Central memory CD4-positive, alpha-beta T cell (primary cell): ENCODE measurements around the gene GJB4.
A peak's percentile ranks its signal among the peaks of the same experiment; 100 is the strongest.

Experiments used
- DNase-seq: peaks from one replicate; pipeline ENCODE4 v3.0.0; 2022

GJB4 gene

DNA sequence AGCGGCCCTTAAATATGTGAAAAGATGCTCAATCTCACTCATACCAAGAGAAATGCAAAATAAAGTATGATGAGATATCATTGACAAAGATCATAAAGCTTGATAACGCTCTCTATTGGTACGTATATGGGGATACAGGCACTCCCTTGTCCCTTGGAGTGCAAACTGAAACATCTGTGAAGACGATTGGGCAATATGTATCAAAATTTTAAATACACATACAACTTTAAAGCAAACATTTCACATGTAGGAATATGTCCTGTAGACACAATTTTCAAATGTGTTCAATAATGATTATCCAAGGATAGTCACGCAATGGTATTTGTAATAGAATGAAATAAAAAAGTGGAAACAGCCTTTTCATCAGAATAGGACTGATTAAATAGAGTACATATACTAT, 19.5 kb downstream of the GJB4 start:
- DNase-seq, result no peak

DNA sequence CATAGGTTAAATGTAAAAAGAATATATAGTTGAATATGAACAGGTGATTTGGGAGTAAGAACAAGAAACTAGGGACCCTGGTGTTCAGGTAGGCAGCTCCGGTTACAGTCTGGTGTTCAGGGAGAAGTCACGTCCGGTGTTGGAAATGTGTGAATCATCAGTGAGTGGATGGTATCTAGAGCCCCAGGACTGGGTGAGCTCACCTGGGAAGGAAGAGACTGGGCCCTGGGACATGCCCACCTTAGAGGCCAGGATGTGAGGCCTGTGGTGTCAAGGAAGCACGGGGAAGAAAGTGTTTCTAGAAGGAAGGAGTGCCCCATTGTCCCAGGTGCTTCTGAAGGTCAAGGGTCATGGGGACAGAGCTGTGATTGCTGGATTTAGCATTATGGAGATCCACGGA, 20.0 kb downstream of the GJB4 start:
- no peak for DNase-seq

DNA sequence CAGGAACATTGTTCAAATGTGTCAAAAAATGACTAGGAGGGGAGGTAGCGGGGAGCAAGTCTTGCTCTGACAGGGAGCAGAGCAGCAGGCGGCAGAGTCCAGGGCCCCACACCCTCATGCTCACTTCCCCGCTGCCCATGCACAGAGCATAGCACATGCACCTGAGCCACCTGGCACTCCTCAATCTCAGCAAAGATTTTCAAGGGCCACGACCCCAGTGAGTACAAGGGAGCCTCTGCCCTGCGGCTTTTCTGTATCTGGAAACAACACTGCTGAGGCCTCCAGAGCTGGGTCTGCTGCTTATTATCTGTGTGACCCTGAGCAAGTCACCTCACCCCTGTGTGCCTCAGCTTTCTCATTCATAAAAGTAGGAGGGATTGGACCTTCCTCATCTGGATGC, 20.4 kb downstream of the GJB4 start:
- no peak for DNase-seq

DNA sequence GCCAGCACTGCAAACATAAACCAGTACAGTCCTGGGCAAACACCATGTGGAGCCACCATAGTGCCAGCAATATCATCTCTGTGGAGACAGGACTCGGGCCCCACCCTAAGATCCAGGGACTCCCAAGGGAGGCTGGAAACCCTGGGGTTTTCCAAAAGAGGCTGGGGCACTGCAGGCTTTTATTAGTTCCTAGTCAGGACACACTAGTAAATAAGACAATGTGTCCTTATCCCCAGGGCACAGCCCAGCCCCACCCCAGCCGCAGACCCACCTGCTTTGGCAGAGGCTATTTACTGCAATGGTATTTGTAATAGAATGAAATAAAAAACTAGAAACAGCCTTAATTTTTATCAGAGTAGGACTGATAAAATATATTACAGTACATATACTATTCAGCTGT, 21.0 kb downstream of the GJB4 start:
- DNase-seq, result no peak

DNA sequence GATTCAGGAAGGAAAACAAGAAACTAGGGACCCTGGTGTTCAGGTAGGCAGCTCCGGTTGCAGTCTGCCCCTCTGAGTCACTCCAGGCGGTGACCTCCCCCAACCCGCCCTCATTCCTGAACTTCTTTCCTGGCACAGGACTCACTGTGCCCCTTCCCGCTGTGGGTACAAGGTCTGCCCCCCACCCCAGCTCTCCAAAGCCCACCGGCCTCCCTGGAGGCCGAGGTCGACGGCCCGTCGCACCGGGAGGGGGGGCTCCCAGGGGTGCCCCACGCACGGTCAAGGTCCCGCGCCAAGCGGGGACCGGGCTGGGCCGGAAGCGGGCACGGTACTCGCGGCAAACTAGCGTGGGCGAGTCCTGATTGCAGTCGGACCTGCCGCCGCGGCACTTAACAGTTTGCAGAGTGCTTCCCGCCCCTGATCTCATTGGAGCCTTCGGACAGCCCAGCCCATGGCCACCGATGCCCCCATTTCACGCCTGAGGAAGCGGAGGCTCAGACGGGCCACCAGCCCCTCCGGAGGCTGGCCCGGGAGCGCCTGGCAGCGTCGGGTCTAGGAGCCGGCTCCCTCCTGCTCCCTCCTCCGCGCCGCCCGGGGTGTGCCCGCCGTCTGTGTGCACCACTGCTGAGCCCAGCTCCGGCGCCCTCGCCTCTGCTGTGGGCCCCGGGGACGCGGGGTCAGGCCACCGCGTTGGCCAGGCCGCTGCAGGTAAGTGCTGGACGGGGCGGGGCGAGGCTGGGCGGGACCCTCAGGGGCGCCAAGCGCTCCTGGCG, 21.7 kb downstream of the GJB4 start, which contains the start of gene GJB3:
GJB3 (plus strand) TSS at position 144 of the 773 bp plus-strand sequence. CDS start 3,549 bp downstream, outside the sequence.
- no peak for DNase-seq

DNA sequence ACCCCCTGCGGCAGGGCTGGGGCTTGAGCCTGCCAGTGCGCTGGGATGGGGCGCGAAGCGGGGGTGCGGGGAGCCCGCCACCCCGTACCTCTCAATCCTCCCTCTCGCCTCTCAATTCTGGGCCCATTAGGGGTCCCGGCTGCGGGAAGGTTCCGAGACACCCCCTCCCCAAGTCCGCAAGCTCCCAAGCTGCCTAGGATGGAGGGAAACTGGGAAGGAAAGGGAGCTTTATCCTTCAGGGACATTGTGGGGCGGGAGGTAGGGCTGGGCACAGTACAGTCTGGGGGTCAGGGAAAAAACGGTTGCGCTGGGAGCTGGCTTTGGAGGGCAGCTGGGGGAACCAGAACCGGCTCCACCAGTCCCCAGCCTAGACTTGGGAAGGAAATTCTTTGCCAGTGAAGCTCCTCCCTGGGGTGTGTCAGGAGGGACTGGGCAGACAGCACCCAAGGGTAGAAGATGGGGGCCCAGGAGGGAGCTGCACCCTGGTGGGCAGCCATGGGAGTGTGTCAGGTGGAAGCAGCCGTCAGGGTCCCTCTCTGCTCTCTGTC, 22.4 kb downstream of the GJB4 start:
- no peak for DNase-seq

DNA sequence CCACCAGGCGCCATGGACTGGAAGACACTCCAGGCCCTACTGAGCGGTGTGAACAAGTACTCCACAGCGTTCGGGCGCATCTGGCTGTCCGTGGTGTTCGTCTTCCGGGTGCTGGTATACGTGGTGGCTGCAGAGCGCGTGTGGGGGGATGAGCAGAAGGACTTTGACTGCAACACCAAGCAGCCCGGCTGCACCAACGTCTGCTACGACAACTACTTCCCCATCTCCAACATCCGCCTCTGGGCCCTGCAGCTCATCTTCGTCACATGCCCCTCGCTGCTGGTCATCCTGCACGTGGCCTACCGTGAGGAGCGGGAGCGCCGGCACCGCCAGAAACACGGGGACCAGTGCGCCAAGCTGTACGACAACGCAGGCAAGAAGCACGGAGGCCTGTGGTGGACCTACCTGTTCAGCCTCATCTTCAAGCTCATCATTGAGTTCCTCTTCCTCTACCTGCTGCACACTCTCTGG, 25.2 kb downstream of the GJB4 start:
- DNase-seq, result no peak

DNA sequence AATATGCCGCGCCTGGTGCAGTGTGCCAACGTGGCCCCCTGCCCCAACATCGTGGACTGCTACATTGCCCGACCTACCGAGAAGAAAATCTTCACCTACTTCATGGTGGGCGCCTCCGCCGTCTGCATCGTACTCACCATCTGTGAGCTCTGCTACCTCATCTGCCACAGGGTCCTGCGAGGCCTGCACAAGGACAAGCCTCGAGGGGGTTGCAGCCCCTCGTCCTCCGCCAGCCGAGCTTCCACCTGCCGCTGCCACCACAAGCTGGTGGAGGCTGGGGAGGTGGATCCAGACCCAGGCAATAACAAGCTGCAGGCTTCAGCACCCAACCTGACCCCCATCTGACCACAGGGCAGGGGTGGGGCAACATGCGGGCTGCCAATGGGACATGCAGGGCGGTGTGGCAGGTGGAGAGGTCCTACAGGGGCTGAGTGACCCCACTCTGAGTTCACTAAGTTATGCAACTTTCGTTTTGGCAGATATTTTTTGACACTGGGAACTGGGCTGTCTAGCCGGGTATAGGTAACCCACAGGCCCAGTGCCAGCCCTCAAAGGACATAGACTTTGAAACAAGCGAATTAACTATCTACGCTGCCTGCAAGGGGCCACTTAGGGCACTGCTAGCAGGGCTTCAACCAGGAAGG, 25.8 kb downstream of the GJB4 start:
- no peak for DNase-seq

DNA sequence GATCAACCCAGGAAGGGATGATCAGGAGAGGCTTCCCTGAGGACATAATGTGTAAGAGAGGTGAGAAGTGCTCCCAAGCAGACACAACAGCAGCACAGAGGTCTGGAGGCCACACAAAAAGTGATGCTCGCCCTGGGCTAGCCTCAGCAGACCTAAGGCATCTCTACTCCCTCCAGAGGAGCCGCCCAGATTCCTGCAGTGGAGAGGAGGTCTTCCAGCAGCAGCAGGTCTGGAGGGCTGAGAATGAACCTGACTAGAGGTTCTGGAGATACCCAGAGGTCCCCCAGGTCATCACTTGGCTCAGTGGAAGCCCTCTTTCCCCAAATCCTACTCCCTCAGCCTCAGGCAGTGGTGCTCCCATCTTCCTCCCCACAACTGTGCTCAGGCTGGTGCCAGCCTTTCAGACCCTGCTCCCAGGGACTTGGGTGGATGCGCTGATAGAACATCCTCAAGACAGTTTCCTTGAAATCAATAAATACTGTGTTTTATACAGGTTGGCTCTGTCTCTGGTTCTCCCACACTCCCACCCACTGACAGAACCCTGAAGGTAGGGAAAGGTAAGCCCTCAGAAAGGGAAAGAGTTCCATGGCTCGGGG, 26.4 kb downstream of the GJB4 start:
- DNase-seq, result no peak

DNA sequence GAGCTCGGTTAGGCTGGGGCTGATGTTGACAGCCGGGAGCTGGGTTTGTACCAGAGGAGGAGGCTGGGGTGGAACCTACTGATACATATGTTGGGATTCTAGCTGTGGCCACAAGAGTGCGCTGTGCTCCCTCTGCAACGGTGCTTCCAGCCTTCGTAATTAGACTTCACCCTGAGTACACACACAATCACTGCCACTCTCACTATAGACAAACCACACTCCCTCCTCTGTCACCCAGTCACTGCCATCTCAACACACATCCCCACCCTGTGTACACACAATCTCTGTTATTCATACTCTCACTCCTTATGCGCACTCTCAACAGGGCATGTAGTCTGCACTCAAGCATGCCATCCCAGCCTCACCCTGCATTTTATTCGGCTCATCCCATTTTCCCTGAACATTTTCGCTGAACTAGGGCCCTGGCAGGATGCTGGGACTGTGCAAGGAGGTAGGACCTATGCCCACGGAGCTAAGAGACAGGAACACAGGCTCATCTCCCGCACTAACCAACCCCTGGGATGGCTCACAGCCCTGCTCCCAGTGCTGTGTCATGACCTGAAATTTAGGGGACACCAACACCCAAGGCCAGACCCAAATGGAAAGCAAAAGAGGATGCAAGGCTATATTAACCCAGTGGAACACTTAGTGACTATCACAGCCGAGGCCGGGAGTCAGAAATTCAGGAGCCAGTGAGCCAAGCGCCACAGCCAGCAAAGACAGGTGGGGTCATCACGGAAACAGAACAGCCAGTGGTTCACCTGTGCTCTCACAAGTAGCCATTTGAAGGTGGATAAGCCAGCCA, 27.2 kb downstream of the GJB4 start:
- peak; percentile 29 for DNase-seq

DNA sequence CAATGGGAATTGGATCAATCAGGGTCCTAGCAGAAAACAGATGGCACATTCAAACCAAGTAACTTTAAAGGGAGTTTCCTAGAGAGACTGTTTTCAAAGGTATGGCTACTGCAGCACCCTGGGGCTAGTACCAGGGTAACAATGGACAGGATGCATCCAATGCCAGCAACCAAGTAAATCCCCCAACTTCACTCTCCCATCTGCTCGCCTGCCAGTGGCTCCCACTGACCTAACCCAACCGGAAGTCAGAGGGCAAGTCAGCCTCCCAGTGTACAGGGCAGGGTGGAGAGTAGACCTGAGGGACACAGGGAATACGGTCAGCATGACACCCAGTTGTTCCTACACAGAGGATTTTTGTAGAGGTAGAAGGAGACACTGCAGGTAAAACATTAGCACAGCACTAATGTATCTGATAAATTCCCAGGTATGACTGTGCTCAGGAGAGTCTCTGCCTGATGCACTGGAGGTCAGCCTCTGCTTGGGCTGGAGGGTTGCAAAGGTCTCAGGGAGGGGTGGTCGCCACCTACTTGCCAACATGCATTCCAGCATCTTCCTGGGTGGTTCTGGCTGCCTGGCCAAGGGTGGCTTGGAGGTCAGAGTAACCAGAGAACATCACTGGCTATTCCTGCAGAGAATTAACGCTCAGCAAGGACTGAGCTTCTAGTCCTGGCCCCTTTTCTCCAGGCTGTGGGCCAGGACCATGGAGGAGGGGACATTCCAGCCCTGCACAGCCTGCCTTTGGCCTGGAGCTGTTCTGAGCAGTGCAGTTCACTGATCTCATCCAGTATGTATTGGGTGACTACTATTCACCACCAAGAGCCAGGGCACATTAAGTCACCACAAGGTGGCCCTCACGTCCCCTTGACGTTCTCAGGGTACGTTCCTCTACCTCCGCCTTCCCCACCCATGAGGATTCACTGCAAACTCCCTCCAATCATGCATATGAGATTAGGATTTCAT, 28.2 kb downstream of the GJB4 start:
- no peak for DNase-seq

DNA sequence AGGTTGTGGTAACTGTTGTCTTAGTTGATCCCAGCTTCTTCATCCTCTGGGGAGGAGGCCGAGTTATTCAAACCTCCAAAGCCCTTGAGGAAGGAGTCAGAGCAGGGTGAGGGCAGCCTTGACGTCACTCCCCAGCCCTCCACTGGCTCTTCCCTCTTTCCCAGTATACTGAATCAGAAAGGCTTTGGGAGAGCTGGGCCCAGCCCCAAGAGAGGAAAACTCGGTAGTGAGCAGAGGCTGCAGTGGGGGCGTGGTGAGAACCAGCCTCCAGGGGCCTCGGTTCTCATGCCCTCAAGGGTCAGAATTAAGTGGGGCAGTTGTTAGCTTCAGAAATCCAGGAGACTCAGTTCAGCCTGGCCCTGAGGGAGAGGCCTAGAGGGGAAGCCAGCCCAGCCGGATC, 31.4 kb downstream of the GJB4 start:
- DNase-seq, result no peak

DNA sequence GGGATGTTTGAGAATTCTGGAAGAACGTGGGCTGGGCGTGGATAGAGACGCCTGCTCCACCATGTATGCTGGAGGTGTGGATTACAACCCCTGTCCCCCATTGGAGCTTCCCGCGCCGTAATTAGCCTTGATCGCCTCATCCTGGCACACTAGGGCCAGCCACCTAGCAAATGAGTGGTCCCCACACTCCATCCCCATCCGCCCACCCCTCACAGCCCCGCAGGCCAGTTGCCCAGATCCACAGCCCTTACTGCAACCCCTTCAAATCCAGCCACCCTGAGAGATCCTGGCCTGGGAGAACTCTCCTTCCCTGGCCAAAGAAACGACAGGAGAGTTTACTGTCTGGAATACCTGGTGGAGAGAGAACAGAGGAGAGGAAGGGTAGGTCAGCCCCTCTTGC, 32.9 kb downstream of the GJB4 start:
- DNase-seq, result no peak

DNA sequence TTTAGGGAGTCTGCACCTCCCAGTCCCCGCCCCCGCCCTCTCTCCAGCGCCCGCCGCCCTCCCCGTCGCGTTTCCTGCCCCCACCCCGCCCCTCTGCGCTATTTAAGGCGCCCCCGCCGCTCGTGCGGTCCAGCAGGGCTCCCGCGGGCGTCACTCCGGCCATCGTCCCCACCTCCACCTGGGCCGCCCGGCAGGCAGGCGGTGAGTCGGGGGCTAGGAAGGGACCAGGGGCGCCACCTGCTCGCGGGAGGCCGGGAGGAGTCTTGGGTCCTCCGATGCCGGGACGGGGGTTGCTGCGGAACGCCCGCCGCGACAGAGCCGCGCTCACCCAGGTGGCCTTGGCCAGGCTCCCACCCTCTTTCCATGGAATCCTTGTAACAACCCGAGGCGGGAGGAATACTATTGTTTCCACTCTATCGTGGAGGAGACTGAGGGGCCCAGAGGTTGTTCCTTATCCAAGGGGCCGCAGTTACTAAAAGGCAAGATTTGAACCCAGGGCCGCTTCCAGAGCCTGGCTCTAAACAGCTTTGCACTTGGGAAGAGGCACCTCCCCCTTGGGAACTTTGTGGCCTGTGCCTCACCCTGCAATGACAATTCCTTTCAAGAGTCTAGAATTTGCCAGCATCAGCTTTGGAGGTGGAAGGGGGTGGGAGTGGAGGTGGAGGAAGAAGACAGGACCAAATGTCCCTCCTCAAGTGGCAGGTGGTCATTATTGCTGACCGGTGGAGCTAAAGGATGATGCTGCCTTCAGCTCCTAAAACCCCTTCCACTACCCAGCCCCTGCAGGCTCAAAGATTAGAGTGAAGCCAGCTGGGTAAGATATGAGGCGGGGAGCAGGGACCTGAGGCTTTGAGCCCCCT, 33.6 kb downstream of the GJB4 start, which contains the start of gene GJA4:
GJA4 (plus strand) TSS at position 132 of the 860 bp plus-strand sequence. CDS start 1,215 bp downstream, outside the sequence.
- DNase-seq, result no peak

DNA sequence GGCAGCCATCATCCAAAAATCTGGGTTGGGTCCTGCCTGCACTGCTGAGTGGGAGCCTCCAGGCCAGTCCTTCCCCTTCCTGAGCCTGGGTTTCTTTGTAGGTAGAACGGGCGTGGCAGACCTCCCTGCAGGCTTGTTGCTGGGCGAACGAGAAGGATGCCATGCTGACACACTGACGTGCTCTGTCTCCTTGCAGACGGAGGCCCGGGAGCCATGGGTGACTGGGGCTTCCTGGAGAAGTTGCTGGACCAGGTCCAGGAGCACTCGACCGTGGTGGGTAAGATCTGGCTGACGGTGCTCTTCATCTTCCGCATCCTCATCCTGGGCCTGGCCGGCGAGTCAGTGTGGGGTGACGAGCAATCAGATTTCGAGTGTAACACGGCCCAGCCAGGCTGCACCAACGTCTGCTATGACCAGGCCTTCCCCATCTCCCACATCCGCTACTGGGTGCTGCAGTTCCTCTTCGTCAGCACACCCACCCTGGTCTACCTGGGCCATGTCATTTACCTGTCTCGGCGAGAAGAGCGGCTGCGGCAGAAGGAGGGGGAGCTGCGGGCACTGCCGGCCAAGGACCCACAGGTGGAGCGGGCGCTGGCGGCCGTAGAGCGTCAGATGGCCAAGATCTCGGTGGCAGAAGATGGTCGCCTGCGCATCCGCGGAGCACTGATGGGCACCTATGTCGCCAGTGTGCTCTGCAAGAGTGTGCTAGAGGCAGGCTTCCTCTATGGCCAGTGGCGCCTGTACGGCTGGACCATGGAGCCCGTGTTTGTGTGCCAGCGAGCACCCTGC, 34.7 kb downstream of the GJB4 start:
- DNase-seq, result no peak

DNA sequence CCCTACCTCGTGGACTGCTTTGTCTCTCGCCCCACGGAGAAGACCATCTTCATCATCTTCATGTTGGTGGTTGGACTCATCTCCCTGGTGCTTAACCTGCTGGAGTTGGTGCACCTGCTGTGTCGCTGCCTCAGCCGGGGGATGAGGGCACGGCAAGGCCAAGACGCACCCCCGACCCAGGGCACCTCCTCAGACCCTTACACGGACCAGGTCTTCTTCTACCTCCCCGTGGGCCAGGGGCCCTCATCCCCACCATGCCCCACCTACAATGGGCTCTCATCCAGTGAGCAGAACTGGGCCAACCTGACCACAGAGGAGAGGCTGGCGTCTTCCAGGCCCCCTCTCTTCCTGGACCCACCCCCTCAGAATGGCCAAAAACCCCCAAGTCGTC, 35.2 kb downstream of the GJB4 start:
- DNase-seq, result no peak

DNA sequence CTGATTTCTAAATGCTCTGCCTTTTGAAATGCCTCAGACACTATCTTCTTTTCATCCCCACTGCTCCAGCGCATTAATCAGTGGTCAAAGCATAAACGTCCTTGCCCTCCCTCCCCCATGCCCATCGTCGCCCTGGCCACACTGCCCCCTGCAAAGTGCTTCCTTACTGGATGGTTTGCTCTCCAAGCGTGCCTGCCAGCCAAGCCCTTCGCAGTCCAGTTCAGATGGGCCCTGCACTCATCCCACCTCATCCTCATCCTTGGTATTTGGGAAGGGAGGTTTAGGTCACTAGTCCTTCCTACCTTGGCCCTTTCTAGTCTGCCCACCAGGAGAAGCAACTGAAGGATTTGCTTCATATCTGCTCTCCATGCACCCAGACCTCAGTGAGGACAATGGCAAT, 36.4 kb downstream of the GJB4 start:
- no peak for DNase-seq

DNA sequence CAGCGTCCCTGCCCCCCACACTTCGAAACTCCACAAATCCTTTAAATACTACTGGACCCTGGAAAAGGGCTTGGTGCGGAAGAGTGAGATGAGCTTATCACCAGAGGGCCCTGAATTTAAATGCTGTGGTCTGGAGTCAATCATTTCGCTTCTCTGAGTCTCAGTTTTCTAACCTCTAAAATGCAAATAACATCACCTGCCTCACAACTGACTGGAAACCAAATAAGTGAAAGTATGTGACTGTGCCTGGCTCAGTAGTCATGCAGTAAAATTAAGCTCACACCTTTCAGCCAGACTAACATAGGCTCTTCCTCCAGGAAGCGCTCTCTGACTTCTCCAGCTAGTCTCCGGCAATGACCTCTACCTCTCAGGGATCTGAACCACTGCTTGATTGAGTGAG, 37.5 kb downstream of the GJB4 start:
- no peak for DNase-seq

DNA sequence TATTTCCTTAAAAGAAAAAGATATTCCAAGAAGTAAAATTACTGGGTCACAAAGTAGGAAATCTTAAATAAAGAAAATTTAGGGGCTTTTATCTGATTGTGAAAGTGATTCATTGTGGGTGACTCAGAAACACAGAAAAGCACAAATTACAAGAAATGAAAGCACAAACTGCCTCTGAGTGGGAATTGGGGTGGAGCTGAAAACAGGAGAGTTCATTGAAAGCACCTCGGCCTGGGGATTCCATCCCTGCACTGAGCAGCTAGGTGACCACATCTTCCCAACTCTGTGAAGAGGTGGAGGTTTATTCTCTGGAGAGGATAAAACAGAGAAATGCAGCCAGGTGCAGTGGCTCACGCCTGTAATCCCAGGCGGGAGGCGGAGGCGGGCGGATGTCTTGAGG, 40.7 kb downstream of the GJB4 start:
- no peak for DNase-seq

DNA sequence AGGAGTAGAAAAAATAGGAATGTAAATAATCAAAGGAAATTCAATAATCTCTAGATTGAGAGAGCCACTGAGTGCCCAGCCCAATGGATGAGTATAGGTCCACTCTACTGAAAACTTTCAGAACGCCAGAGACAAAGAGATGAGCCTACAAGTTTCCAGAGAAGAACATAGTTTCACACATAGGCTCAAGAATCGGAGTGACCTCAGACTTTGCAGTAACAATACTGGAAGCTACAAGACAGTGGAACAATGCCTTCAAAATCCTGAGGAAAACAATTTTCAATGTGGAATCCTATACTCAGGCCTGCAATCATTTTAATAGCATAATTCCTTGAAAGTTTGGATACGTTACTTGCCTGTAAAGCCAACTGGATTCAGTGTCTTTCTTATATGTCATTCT, 44.2 kb downstream of the GJB4 start:
- no peak for DNase-seq
